Measurements from ENCODE around the gene NRG3. TPM values are rescaled to one million over a fixed set of nuclear protein-coding genes. Genes with fewer than 3 reads are reported as not detected.

NRG3 gene
- total RNA-seq, 1 donor from 2014 or later, result 2.3 TPM

DNA sequence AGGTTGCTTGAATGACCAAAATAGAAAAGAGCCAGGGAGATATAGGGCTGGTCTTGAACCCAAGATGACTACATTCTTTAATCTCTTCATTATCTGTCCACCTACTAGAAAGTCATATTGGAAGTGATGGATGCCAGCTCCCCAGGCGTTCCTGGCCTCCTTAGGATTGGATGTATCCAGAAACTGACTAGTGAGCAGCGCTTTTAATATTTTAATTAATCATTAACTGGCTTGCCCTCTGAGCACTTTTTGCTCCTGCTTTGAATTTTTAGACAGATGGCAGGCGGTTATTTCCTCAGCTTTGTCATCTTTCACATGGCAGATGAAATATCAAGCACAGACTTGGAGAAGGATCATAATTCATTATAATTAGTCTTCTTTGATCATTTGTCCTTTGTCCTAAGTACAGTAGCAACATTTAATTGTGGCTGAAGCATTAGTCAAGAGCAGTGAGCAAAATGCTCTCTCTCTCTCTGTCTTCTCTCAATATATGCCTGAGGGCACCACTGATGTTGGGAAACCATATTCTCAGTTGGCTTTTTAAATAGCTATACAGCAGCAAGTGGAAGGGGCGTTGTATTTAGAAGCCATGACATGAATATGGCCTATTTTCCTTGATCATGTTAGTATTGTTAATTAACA, 588.0 kb downstream of the NRG3 start:
- H3K4me1 ChIP-seq, result no peaks in the 10 kb centered on the region
- no peak for ATAC-seq
- no peaks in the 10 kb centered on the region for H3K27me3 ChIP-seq
- TF ChIP-seq, protein P1, sequence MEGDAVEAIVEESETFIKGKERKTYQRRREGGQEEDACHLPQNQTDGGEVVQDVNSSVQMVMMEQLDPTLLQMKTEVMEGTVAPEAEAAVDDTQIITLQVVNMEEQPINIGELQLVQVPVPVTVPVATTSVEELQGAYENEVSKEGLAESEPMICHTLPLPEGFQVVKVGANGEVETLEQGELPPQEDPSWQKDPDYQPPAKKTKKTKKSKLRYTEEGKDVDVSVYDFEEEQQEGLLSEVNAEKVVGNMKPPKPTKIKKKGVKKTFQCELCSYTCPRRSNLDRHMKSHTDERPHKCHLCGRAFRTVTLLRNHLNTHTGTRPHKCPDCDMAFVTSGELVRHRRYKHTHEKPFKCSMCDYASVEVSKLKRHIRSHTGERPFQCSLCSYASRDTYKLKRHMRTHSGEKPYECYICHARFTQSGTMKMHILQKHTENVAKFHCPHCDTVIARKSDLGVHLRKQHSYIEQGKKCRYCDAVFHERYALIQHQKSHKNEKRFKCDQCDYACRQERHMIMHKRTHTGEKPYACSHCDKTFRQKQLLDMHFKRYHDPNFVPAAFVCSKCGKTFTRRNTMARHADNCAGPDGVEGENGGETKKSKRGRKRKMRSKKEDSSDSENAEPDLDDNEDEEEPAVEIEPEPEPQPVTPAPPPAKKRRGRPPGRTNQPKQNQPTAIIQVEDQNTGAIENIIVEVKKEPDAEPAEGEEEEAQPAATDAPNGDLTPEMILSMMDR (IDR thresholded peaks at IDR 0.05), result no peak
- DNase-seq, result no peak
- intact Hi-C loops (cut with DNase I), result no loop called here
- no peaks in the 10 kb centered on the region for H3K36me3 ChIP-seq
- H3K9me3 ChIP-seq, result no peaks in the 10 kb centered on the region
- H3K27ac ChIP-seq, result no peak overlapping the region
- H3K4me3 ChIP-seq, result no peak overlapping the region

DNA sequence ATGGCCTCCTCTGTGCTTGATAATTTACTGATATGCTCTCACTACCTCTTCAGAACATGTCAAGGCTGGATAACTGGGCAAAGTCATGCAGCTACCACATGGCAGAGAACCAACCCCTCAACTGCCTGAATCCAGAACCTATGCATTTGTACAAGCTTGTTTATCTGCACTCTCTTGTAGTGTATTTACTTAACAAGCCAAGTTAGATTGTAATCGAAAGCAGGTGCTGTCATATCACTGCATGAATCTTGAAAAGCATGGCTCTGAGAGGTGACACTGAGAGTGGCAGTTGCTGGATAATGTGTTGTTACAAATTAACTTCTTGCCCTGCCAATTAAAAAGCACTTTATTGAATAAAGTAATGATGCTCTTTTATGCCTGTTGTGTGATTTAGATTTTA, 588.6 kb downstream of the NRG3 start:
- H3K9me3 ChIP-seq, result no peaks in the 10 kb centered on the region
- intact Hi-C loops (cut with DNase I), result no loop called here
- no peak for DNase-seq
- no peak overlapping the region for H3K27ac ChIP-seq
- H3K4me3 ChIP-seq, result no peak overlapping the region
- H3K4me1 ChIP-seq, result no peaks in the 10 kb centered on the region
- TF ChIP-seq, protein P1 (IDR thresholded peaks at IDR 0.05), result no peak
- ATAC-seq, result no peak
- no peaks in the 10 kb centered on the region for H3K27me3 ChIP-seq
- H3K36me3 ChIP-seq, result no peaks in the 10 kb centered on the region

DNA sequence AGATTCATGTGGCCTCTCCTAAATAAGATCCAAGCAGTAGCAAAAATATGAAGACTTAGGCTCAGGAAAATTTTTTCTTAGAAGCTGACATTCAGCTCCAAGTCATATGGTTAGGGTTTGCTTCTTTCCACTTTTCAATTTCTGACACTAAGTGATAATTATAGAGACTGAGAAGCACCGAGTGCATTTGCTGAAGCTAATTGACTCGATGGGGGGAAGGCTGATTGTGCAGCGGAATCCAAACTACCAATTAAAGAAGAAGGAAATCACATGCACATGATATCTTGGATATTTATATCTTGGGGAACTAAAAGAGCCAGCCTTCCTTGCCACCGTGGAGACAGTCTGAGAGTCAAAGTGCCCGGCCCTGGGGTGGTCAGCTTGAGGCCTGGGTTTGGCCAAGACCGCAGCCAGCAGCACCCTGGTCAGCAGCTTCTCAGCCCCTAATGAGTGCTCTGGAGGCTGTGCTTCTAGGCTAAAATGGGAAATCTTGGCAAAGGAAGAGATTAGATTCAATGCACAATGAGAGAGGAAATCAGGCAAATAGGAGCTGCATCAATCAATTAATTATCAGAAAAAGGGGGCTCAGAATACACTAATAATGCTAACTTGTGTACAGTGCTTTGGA, 589.3 kb downstream of the NRG3 start:
- no peak for ATAC-seq

DNA sequence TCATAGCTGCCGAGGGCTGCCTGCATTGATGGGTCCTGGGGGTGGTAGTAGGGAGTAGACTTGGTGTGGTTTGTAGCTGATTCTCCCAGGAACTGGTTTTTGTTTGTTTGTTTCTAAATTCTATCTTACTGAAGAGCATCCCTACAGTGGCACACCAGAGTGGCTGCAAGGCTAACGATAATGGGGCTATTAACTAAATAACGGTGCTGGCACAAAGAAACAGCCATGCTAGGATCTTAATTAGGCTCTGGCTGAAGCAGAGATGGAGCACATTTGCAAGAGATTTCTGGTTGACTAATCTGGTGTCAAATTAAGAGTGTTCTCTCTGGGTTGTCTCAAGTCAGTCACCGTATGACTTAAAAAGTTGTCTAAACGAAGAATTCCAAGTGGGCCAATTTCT, 590.0 kb downstream of the NRG3 start:
- intact Hi-C loops (cut with DNase I), result no loop called here
- ATAC-seq (no peak), DNase-seq (no peak)
- no peaks in the 10 kb centered on the region for H3K36me3 ChIP-seq
- TF ChIP-seq, protein P1 (IDR thresholded peaks at IDR 0.05), result no peak
- H3K27ac ChIP-seq, result no peak overlapping the region
- no peaks in the 10 kb centered on the region for H3K9me3 ChIP-seq
- H3K4me1 ChIP-seq, result no peaks in the 10 kb centered on the region
- H3K4me3 ChIP-seq, result no peak overlapping the region
- no peaks in the 10 kb centered on the region for H3K27me3 ChIP-seq

More for the DNA sequence above, 589.3 kb downstream of the NRG3 start:
- Histone ChIP-seq H3K27me3 (no peaks in the 10 kb centered on the region), H3K4me1 (no peaks in the 10 kb centered on the region), H3K9me3 (no peaks in the 10 kb centered on the region), H3K4me3 (no peak overlapping the region), H3K27ac (no peak overlapping the region), H3K36me3 (no peaks in the 10 kb centered on the region)
- DNase-seq, result no peak
- intact Hi-C loops (cut with DNase I), result no loop called here
- TF ChIP-seq, protein P1 (IDR thresholded peaks at IDR 0.05), result no peak

DNA sequence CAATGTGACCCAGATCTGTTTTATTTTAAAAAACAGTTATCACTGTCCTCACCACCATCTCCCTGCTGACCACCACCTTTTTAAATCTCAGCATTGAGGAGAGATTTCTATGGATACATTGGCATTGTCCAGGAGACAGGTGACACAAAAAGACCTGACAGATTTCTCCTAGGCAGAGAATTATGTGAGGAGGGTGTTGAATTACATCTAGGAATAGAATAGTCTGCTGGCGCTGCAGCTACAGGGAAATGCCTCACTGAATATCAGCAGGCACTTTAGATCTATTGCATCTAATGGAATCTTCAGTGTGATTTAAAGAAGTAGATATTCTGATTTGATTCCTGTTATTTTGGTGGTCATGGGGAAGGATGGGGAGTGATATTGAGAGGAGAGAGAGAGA, 593.5 kb downstream of the NRG3 start:
- Histone ChIP-seq H3K4me1 (no peaks in the 10 kb centered on the region), H3K4me3 (no peak overlapping the region), H3K27me3 (no peaks in the 10 kb centered on the region), H3K36me3 (no peaks in the 10 kb centered on the region), H3K9me3 (no peaks in the 10 kb centered on the region), H3K27ac (no peak overlapping the region)
- intact Hi-C loops (cut with DNase I), result no loop called here
- ATAC-seq (no peak), DNase-seq (no peak)
- TF ChIP-seq, protein P1 (IDR thresholded peaks at IDR 0.05), result no peak

All from upper lobe of right lung (tissue), 1 donor.